Neutrophil (primary cell): Measurements from ENCODE around the gene TAOK1.

Experiments used
- H3K27ac ChIP-seq: fragments of 200-600 bp; sonication (generic); 2 replicates; pipeline ENCODE4 v1.5.1; 2016; ENCODE audit warnings: mild to moderate bottlenecking, moderate library complexity
- H3K27me3 ChIP-seq: fragments of 200-600 bp; sonication (generic); 2 replicates; pipeline ENCODE4 v1.6.0; 2016; ENCODE audit warnings: mild to moderate bottlenecking
- H3K36me3 ChIP-seq: fragments of 200-600 bp; sonication (generic); 2 replicates; pipeline ENCODE4 v1.5.1; 2017
- H3K4me1 ChIP-seq, 2 experiments: fragments of 200-600 bp in 1 of 2; sonication (generic) in 1 of 2; 1 replicate in 1 of 2; 2 replicates in 1 of 2; pipeline versions ENCODE4 v1.5.1 to v1.6.1; 2013 to 2016; ENCODE audit warnings: low read depth in 1 of 2, low read length in 1 of 2, mild to moderate bottlenecking in 1 of 2, moderate library complexity in 1 of 2; ENCODE audit not compliant: control insufficient read depth in 1 of 2, insufficient read depth in 1 of 2
- H3K4me3 ChIP-seq, 2 experiments: fragments of 200-600 bp in 1 of 2; sonication (generic) in 1 of 2; 1 replicate in 1 of 2; 2 replicates in 1 of 2; pipeline ENCODE4 v1.5.1; 2013 to 2016; ENCODE audit warnings: low read depth in 1 of 2, low read length in 1 of 2, mild to moderate bottlenecking in 1 of 2, moderate library complexity in 1 of 2
- H3K9me3 ChIP-seq: fragments of 200-600 bp; sonication (generic); 2 replicates; pipeline ENCODE4 v1.5.1; 2016
- TF ChIP-seq, protein P1 (sequence below): fragments of 200-600 bp; sonication (generic); IDR thresholded peaks from 2 replicates; pipeline ENCODE4 v1.5.1; 2016; ENCODE audit warnings: antibody characterized with exemption

Gene TAOK1

DNA sequence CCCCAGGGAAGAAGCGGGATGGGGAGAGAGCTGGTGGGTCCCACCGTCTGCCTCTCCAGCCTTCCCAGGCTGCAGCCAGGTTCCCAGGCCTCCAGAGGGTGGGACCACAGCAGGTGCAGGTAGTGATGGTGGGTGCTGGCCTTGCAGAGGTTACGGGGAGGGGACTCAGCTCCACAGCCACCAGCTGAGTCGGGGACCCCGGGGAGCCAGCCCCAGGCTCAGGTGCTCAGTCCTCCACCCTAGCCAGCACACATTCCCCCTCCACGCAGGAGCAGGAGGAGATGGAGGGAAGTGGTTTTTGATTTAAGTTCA, 183.4 kb downstream of the TAOK1 start:
- TF ChIP-seq, protein P1, sequence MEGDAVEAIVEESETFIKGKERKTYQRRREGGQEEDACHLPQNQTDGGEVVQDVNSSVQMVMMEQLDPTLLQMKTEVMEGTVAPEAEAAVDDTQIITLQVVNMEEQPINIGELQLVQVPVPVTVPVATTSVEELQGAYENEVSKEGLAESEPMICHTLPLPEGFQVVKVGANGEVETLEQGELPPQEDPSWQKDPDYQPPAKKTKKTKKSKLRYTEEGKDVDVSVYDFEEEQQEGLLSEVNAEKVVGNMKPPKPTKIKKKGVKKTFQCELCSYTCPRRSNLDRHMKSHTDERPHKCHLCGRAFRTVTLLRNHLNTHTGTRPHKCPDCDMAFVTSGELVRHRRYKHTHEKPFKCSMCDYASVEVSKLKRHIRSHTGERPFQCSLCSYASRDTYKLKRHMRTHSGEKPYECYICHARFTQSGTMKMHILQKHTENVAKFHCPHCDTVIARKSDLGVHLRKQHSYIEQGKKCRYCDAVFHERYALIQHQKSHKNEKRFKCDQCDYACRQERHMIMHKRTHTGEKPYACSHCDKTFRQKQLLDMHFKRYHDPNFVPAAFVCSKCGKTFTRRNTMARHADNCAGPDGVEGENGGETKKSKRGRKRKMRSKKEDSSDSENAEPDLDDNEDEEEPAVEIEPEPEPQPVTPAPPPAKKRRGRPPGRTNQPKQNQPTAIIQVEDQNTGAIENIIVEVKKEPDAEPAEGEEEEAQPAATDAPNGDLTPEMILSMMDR, result no peak
- Histone ChIP-seq H3K27ac (no peak overlapping the region), H3K36me3 (peaks cover 47% of the 10 kb centered on the region), H3K4me1 (peaks cover 8 to 15% of the 10 kb centered on the region in 2 experiments), H3K27me3 (peaks cover 22% of the 10 kb centered on the region), H3K9me3 (no peaks in the 10 kb centered on the region), H3K4me3 (no peak overlapping the region)

DNA sequence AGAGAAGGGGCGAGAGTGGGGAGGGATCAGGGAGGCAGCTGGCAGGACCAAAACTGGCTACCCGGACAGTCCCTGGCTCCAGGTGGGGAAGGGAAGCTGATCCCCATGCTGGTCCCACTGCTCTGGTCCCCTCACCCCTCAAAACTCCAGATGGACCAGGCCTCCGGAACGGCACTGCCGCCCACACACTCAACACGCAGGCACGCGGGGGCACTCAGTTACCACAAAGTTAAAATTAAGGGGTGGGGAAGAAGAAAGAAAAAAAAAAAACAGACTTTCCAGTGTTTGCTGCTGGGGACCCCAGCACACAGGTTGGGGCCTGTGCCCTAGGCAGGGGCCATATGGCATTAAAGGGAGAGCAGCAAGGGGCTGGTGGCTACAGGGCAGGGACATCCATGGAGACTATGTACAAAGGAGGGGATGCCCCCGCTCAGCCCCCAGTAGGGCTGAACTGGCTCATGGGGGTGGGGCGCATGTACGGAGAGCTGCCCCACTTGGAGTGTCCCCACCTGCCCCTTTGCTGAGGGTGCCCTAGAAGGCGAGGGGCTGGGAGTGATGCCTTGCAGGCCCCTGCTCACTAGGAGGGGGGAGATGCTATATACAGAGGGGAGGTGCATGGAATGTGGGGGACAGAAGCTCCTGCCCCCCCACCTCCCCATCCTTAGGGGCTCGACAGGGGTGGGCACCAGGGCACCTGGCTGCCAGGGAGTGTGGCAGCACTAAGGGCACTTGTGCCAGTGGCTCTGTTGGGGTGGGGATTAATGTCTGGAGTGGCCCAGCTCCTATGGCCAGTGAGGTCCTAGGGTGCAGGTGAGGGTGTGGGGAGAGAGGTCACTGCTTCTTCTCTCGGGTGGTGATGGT, 183.9 kb downstream of the TAOK1 start:
- no peaks in the 10 kb centered on the region for H3K9me3 ChIP-seq
- TF ChIP-seq, protein P1, result no peak
- H3K4me1 ChIP-seq, result peaks cover 3 to 10% of the 10 kb centered on the region in 2 experiments
- peaks cover 16% of the 10 kb centered on the region for H3K27me3 ChIP-seq
- no peak overlapping the region for H3K27ac ChIP-seq
- H3K4me3 ChIP-seq, result no peak overlapping the region
- peaks cover 47% of the 10 kb centered on the region for H3K36me3 ChIP-seq

DNA sequence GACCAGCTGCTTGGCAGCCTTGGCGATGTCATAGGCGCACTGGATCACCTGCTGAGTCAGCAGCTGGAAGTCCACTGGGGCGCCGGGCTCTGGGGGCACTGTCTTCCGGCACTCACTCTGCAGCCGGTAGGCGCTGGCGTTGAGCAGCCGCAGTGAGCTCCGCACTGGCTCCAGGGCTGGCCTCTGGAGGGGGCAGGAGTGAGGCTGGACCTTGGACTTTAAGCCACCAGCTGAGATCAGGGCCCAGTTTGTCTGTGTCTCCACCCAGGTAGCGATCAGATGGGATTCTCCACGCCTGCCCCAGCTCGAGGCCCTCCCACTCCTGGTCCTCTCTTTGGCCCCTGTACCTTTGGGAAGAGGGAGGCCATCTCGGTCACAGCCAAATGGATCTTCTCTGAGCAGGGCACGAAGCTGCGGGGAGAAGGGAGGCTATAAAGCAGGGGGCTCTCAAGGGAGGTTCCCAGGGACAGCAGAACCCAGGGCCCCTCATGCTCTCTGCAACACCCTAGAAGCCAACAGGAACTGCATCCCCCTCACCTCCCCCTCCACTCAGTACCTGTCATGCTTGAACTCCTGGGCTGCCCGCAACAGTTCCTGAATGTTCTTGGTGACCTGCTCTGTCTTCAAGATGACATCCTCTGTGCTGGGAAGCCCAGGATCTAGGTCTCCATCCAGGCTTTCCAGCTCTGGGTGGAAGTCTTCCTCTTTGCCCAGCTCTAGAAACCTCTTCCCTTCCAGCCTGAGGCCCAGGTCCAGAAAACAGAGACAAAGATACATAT, 184.8 kb downstream of the TAOK1 start:
- H3K4me1 ChIP-seq, result peaks cover 0 to 8% of the 10 kb centered on the region in 2 experiments
- no peaks in the 10 kb centered on the region for H3K9me3 ChIP-seq
- TF ChIP-seq, protein P1, result no peak
- peaks cover 47% of the 10 kb centered on the region for H3K36me3 ChIP-seq
- no peak overlapping the region for H3K4me3 ChIP-seq
- H3K27ac ChIP-seq, result no peak overlapping the region
- H3K27me3 ChIP-seq, result peaks cover 11% of the 10 kb centered on the region

DNA sequence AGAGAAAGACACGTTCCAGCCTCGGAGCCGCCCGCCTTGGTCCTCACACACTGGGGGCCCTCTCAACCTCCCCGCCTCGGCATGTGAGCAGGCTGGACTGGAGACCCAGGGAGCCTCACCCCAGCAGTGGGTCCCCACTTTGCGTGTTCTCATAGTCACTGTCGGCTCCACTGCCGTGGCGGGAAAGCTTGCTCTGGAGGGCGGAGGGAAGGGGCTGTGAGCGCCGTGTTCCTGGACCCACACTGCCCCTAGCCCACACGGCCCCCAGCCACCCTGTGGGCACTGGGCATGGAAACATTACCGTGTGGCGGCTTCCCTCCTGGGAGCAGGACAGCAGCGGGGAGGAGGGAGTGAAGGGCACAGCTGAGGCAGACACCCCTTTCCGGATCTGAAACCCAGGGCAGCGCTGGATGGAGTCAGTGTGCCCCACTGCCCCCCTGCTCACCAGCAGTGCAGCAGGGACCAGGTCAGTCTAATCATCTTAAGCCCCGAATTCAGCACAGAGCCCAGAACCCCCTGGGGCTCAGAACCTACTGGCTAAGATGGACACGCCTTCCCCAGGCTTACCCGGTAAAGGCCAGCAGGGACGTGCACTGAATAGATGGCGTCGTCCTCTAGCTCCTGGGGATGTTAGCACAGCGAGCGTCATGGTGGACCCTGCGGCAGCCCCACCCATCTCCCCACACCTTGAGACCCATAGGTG, 185.5 kb downstream of the TAOK1 start:
- H3K9me3 ChIP-seq, result no peaks in the 10 kb centered on the region
- H3K27ac ChIP-seq, result no peak overlapping the region
- H3K4me3 ChIP-seq, result no peak overlapping the region
- H3K27me3 ChIP-seq, result peaks cover 11% of the 10 kb centered on the region
- H3K4me1 ChIP-seq, result peaks cover 0 to 11% of the 10 kb centered on the region in 2 experiments
- TF ChIP-seq, protein P1, result no peak
- peaks cover 47% of the 10 kb centered on the region for H3K36me3 ChIP-seq

DNA sequence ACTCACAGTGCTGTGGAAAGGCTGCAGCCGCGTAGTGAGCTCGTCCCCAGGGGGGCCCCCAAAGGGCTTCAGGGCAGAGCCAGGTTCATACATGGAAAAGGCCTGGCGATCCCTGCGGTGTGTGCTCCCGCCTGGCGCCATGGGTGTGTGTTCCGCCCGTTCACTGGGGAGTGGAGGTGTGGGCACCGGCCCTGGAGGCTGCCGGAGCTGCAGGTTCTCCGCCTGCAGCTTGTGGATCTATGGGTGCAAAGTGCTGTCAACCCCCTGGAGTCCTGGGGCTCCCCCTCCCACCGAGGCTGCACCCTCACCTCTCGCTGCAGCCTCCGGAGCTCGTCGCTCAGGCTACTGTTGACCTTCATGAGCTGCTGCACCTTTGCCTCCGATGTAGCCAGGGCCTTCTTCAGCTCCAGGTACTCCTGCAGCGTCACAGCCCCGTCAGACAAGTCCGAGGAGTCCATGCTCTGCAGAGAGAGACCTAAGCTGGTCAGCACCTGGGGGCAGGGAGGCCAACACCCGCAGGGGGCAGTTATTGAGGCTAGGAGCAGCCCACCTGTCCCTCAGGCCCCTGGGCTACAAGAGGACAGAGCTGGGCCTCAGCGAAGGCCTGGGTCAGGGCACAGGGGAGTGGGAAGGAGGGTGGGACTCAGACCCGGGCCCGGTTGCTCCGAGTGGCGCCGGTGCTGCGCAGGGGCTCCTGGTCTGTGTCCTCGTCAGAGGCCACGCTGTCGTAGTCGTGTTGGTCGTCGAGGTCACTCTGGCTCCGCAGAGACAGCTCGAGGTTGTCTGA, 186.2 kb downstream of the TAOK1 start:
- no peak overlapping the region for H3K4me3 ChIP-seq
- H3K9me3 ChIP-seq, result no peaks in the 10 kb centered on the region
- H3K4me1 ChIP-seq, result peaks cover 0 to 11% of the 10 kb centered on the region in 2 experiments
- H3K36me3 ChIP-seq, result peaks cover 48% of the 10 kb centered on the region
- H3K27me3 ChIP-seq, result peaks cover 11% of the 10 kb centered on the region
- TF ChIP-seq, protein P1, result no peak
- no peak overlapping the region for H3K27ac ChIP-seq
